ENCODE results near the gene SIX2. TPM values are rescaled to one million over a fixed set of nuclear protein-coding genes. Genes with fewer than 3 reads are reported as not detected.

The SIX2 gene
- polyA plus RNA-seq, 3 donors = 2.9 to 30.5 (median 4.6) TPM

GRCh38 chr2:45006041-45006941, 3.0 kb downstream of the SIX2 start:
- WGBS, 3 donors = 29 to 67% (median 50%) methylated on average over 37 of the region's 37 CpGs
- H3K27ac ChIP-seq (ENCODE audit: low read depth, low read length) = no peak overlapping the region

- no peak overlapping the region for H3K27ac ChIP-seq (ENCODE audit: low read depth, low read length)
- whole genome bisulfite sequencing, 3 donors = 30 to 60% (median 36%) methylated on average over 21 to 25 of the region's 25 CpGs
Measured at GRCh38 chr2:45005261-45006002, 3.8 kb downstream of the SIX2 start.

- no peak overlapping the region for H3K27ac ChIP-seq (ENCODE audit: low read depth, low read length)
Measured at GRCh38 chr2:45004562-45005191, 4.6 kb downstream of the SIX2 start.

GRCh38 chr2:45003579-45004551, 5.4 kb downstream of the SIX2 start:
- H3K27ac ChIP-seq (ENCODE audit: low read depth, low read length) = no peak overlapping the region
- 36 to 58% (median 38%) methylated on average over 38 to 41 of the region's 41 CpGs for WGBS, 3 donors

More at GRCh38 chr2:45004562-45005191, 4.6 kb downstream of the SIX2 start:
- WGBS, 3 donors = 27% methylated on average over 44 to 45 of the region's 45 CpGs

GRCh38 chr2:45002686-45003085, 6.6 kb downstream of the SIX2 start:
- WGBS, 3 donors = 48 to 69% (median 60%) methylated on average over 3 of the region's 3 CpGs
- no peak overlapping the region for H3K27ac ChIP-seq (ENCODE audit: low read depth, low read length)

- WGBS, 3 donors = 25 to 29% (median 26%) methylated on average over 9 of the region's 9 CpGs
- H3K27ac ChIP-seq (ENCODE audit: low read depth, low read length) = no peak overlapping the region
Measured at GRCh38 chr2:45001869-45002385, 7.3 kb downstream of the SIX2 start.

- H3K27ac ChIP-seq (ENCODE audit: low read depth, low read length) = no peak overlapping the region
- 12 to 28% (median 17%) methylated on average over 56 to 61 of the region's 61 CpGs for WGBS, 3 donors
Measured at GRCh38 chr2:45000921-45001868, 8.1 kb downstream of the SIX2 start.

GRCh38 chr2:45000341-45000901, 8.8 kb downstream of the SIX2 start:
- no peak overlapping the region for H3K27ac ChIP-seq (ENCODE audit: low read depth, low read length)
- 32 to 39% (median 37%) methylated on average over 36 of the region's 36 CpGs for WGBS, 3 donors

- 76 to 78% (median 78%) methylated on average over 10 of the region's 10 CpGs for WGBS, 3 donors
Measured at GRCh38 chr2:44999540-44999939, 9.7 kb downstream of the SIX2 start.

GRCh38 chr2:44997963-44998362, 11.3 kb downstream of the SIX2 start:
- 90 to 100% (median 90%) methylated on average over 1 of the region's 1 CpG for WGBS, 3 donors
- no peak overlapping the region for H3K27ac ChIP-seq (ENCODE audit: low read depth, low read length)

More at GRCh38 chr2:44999540-44999939, 9.7 kb downstream of the SIX2 start:
- H3K27ac ChIP-seq (ENCODE audit: low read depth, low read length) = no peak overlapping the region

GRCh38 chr2:44996356-44996755, 12.9 kb downstream of the SIX2 start:
- WGBS, 3 donors = 81 to 86% (median 85%) methylated on average over 6 of the region's 6 CpGs
- no peak overlapping the region for H3K27ac ChIP-seq (ENCODE audit: low read depth, low read length)

GRCh38 chr2:44994377-44994776, 14.9 kb downstream of the SIX2 start:
- WGBS, 3 donors = 64 to 98% (median 89%) methylated on average over 1 of the region's 1 CpG
- no peak overlapping the region for H3K27ac ChIP-seq (ENCODE audit: low read depth, low read length)

GRCh38 chr2:44989176-44989575, 20.1 kb downstream of the SIX2 start:
- H3K27ac ChIP-seq (ENCODE audit: low read depth, low read length) = no peak overlapping the region
- WGBS, 3 donors = 77 to 82% (median 81%) methylated on average over 2 of the region's 2 CpGs

- WGBS, 3 donors = 80 to 92% (median 86%) methylated on average over 9 of the region's 9 CpGs
Measured at GRCh38 chr2:44983836-44984604, 25.2 kb downstream of the SIX2 start.

GRCh38 chr2:44981714-44982108, 27.5 kb downstream of the SIX2 start:
- no peak overlapping the region for H3K27ac ChIP-seq (ENCODE audit: low read depth, low read length)
- WGBS, 3 donors = 10 to 15% (median 12%) methylated on average over 14 of the region's 14 CpGs

More at GRCh38 chr2:44983836-44984604, 25.2 kb downstream of the SIX2 start:
- no peak overlapping the region for H3K27ac ChIP-seq (ENCODE audit: low read depth, low read length)

All from adipose tissue (tissue), 3 donors.